GM20431 (cell line): Measurements from ENCODE around the gene IKBKE.

Source experiments
- in situ Hi-C: fragments of 300-500 bp; cut with MseI, MboI; formaldehyde crosslinking; loops from one replicate; pipeline ENCODE4 v1.15.0; 2020; ENCODE audit warnings: low sequenced_read_pairs; ENCODE audit not compliant: unreplicated experiment

Gene IKBKE

DNA sequence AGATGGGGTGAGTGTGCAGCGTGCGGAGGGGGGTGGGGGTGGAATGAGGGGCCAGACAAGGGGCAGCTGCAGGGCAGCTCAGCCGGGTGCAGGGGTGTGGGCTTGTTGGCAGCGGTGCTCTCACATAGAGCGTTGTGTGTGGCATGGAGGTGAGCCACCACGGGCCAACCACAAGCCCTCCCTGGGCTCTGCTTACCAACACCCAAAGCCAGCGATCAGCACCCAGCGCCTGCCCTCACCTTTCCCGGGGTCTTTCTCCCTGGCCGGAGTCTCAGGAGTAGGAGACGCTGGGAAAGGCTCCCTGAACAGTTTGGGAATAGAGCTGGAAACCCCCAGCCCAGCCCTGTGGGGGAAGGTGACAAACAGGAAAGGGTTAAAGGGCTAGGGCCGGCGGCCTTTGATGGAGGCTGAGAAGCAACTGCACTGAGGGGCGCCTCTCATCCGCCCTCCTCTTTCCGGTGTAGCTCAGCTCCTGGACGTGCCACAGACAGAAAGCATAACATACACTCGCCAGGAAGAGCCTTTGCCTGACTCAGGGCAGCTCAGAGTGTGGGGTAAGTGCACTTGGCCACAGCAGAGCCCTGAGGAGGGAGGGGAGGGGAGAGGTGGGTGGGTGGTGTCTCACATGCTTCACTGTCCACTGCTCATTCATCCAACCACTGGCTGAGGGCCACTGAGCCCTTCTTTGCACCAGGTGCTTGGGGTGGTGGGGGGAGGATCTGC lies 577 bp downstream of the IKBKE start:
- in situ Hi-C loops, result no loop called here

DNA sequence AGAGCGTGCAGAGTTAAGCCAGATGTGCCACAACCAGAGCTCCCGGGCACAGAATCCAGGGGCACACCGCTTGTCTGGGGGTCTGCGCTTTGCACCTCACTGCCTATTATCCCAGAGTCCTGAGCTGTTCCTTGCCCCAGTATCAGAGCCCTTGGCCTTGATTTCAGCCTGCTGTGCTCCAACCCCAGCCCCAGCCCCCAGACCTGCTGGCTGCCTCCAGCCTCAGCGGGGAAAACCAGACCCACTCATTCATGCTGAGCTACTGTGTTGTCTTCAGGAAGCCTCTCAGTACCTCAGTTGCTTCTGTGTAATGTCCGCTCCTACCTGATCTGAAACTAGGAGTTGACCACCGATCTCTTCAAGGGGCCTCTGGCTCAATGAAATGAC lies 1.1 kb downstream of the IKBKE start:
- in situ Hi-C loops, result no loop called here

DNA sequence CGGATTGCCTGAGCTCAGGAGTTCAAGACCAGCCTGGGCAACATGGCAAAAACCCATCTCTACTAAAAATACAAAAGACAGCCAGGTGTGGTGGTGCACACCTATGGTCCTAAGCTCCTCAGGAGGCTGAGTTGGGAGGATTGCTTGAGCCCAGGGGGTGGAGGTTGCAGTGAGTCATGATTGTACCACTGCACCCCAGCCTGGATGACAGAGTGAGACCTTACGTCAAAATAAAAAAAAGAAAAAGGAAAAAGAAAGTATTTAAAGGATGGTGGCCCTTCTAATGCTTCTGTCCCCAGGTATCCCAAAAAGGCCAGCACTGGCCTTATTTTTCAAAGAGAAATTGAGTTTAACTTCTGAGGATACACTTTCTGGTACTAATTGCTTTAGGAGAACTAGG lies 1.7 kb downstream of the IKBKE start:
- in situ Hi-C loops, result no loop called here

DNA sequence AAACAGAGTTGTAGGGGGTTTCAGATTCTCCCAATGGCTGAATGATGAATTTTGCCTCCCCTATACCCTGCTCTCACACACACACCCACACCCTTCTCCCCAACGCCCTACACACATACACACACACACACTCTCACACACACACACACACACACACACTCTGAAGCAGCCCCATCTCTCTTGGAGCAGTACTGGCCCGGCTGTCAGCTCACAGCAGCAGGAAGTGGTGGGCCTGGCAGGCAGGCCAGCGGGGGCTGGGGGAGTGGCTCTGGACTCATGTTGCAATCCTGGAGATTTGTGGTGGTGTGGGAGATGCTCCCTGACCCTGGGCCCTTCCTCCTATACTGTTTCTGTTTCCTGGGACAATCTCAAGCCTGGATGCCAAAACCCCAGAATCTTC lies 2.2 kb downstream of the IKBKE start:
- in situ Hi-C loops, result no loop called here

DNA sequence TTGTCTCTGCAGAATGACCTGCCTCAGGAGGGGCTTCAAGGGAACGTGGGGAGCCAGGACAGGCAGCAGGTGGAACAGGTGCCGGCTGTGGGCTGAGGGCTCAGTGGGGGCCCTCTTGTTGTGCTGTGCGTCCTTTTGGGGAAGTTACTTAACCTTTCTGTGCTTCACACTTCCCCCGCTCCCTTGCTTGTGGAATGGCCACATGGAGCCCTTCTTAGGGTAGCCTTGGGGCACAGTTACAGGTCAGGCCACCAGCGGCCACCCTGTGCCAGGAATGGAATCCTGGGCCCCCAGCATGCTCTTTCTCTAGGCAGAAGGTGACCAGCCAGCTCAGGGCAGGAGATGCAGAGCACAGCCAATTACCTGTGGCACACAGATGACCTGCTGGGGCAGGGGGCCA lies 2.6 kb downstream of the IKBKE start:
- in situ Hi-C loops, result no loop called here

DNA sequence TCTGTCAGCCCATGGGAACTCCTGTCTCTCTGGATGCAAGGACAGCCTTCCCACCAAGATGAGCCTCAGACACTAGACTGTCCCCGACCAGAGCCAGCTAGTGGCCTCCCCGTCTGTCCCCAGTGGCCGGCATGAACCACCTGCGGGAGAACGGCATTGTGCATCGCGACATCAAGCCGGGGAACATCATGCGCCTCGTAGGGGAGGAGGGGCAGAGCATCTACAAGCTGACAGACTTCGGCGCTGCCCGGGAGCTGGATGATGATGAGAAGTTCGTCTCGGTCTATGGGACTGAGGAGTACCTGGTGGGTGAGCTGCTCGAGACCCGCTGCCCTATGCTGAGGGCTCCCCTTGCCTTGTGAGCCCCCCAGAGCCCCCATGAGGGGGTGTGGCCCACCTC lies 5.8 kb downstream of the IKBKE start:
- in situ Hi-C loops, result no loop called here

DNA sequence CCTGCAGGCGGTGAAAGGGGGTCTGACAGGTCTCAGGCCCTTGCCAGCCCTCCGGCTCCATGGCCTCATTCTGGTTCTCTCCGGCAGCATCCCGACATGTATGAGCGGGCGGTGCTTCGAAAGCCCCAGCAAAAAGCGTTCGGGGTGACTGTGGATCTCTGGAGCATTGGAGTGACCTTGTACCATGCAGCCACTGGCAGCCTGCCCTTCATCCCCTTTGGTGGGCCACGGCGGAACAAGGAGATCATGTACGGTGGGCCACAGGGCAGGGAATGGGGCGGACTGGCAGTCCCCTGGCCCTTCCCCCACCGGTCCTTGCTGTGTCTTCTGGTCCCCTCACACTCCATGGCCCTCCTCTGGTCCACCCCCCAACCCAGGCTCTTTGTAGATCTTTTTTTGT lies 6.3 kb downstream of the IKBKE start:
- in situ Hi-C loops, result no loop called here

DNA sequence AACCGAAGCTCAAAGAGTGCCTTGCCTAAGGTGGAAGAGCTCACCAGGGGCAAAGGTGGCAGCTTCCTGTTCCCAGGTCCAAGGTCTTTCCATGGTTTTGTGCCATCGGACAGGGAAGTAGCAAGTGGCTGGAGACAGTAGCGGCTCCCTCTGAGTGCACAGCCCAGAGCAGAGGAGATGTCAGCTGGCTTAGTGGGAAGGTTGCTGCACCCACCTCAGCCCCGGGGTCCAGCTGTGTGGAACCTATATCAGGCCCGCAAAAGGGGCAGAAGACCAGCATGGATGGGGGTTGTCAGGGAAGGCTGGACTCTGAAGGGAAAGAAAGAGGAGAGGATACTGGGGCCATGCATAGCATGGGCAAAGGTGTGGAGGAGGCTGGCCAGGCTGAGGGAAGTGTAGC lies 6.8 kb downstream of the IKBKE start:
- in situ Hi-C loops, result no loop called here

DNA sequence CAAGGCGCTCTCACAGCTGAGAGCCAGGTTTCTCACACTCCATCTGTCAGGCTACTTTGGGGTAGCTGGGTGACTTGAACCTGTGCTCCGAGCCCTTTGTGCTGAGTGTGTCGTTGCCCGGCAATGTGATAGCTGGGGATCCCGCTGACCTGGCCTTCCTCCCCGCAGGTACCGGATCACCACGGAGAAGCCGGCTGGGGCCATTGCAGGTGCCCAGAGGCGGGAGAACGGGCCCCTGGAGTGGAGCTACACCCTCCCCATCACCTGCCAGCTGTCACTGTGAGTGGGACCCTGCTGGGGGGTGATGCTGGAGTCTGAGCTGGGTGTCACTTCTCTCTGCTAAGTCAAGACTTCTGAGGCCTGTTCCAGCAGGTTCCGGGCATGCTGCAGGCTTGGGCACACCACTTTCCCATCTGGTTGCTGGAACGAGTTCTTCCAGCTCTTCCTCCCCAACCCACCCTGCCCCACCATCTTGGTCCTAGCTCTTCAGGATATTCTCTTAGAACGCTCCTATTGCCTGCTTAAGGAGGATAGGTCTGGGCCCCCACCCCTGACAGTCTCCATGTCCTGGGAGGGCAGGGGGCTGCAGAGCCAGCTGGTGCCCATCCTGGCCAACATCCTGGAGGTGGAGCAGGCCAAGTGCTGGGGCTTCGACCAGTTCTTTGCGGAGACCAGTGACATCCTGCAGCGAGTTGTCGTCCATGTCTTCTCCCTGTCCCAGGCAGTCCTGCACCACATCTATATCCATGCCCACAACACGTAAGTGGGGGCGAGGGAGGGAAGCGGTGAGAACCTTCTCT lies 7.5 kb downstream of the IKBKE start:
- in situ Hi-C loops, result no loop called here

DNA sequence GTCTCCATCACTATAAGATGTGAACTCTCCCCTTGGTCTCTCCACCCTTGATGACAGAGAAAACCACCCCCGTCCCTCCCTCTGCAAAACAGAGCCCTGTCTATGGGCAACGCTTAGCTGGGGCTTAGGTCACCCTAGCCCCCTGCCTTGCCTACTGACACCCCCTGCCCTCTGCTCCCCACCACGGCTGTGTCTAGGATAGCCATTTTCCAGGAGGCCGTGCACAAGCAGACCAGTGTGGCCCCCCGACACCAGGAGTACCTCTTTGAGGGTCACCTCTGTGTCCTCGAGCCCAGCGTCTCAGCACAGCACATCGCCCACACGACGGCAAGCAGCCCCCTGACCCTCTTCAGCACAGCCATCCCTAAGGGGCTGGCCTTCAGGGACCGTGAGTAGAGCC lies 8.5 kb downstream of the IKBKE start:
- in situ Hi-C loops, result no loop called here

DNA sequence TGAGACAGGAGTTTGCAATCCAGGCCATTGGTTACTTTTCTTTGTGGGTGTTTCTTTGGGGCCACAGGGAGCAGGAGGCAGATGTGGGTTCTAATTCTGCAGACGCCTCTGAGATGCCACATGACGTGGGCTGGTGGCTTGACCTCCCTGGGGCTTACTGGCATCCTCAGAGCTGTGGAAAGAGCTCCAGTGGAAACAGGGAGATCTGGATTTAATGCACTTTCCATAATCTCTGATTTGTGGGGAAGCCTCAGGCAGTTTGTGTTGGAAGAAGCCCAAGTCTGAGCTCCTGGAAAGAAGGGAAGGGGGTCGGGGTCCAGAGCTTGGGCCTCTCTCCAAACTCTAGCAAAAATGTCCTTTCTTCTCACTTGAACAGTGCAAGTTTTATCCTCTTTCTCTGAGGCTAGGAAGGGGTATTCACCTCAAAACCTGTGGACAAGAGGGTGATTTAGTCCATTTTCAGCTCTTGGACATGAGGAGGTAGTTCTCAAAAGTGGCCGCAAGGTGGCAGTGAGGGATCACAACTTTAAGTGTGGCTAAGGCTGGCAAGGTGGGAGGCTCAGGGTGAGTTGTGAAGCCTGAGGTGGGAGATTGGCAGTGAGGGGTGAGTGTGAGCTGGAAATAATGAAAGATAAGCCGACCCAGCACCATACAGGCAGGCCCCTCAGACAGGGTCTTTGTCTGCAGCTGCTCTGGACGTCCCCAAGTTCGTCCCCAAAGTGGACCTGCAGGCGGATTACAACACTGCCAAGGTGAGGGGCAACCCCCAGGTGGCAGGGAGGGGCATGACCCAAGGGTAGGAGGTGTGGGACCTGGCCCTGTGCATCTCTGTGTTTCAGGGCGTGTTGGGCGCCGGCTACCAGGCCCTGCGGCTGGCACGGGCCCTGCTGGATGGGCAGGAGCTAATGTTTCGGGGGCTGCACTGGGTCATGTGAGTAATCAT lies 9.2 kb downstream of the IKBKE start:
- in situ Hi-C loops, result loop anchor here (10.0 kb wide), 1 partner anchor 105 kb away; no protein-coding TSS in a partner anchor

DNA sequence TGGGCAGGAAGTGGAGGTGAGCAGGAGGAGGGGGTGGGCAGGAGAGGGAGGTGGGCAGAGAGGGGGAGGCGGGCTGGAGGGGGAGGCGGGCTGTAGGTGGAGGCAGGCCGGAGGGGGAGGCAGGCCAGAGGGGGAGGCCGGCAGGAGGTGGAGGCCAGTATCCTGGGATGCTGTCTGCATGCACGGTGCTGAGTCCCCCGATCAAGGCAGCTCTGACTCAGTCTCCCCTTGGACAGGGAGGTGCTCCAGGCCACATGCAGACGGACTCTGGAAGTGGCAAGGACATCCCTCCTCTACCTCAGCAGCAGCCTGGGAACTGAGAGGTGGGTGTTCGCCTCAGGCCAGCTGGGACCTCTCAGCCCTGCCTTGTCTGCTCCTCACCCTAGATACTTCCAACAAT lies 9.9 kb downstream of the IKBKE start:
- in situ Hi-C loops, result loop anchor here (10.0 kb wide), 1 partner anchor 105 kb away; no protein-coding TSS in a partner anchor

DNA sequence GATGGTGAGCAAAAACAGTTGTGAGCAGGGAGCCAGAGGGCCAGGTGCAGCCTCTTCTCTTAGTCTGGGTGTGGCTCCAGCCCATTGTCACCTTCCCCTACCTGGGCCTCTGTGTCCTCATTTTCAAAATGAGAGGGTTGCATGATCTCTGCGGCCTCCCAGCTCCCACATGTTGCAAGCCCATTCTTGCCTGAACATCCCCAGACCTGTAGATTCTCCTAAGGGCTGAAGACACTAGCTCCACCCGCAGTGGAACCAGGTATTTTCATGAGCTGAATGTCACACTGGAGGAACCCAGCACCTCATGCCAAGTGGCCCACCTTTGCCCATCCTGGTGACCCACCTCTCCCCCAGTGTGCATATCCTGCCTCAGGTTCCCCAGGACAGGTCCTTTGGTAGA lies 12.3 kb downstream of the IKBKE start:
- in situ Hi-C loops, result loop anchor here (10.0 kb wide), 1 partner anchor 102 kb away; no protein-coding TSS in a partner anchor

DNA sequence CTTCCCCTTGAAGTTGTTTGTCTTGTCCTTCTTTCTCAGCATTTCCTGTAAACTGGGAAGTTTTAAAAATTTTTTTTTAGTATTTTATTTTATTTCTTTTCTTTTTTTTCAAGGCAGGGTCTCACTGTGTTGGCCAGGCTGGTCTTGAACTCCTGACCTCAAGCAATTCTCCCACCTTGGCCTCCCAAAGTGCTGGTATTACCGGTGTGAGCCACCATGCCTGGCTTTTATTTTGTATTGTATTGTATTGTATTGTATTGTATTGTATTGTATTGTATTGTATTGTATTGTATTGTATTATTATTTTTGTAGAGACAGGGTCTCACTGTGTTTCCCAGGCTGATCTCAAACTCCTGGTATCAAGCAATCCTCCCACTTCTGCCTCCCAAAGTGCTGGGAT lies 13.6 kb downstream of the IKBKE start:
- in situ Hi-C loops, result loop anchor here (10.0 kb wide), 1 partner anchor 101 kb away; no protein-coding TSS in a partner anchor

DNA sequence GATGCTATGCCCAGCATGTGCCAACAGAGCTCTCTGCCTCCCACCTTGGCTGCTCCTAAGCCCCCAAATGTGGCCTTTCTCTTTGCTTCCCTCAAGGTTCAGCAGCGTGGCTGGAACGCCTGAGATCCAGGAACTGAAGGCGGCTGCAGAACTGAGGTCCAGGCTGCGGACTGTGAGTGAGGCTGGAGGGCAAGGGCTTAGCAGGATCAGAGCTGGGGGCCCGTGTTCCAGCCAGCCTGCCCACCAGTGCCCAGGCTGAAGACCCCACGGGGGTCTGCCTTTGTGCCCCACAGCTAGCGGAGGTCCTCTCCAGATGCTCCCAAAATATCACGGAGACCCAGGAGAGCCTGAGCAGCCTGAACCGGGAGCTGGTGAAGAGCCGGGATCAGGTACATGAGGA lies 14.6 kb downstream of the IKBKE start:
- in situ Hi-C loops, result loop anchor here (10.0 kb wide), 1 partner anchor 100 kb away; no protein-coding TSS in a partner anchor

DNA sequence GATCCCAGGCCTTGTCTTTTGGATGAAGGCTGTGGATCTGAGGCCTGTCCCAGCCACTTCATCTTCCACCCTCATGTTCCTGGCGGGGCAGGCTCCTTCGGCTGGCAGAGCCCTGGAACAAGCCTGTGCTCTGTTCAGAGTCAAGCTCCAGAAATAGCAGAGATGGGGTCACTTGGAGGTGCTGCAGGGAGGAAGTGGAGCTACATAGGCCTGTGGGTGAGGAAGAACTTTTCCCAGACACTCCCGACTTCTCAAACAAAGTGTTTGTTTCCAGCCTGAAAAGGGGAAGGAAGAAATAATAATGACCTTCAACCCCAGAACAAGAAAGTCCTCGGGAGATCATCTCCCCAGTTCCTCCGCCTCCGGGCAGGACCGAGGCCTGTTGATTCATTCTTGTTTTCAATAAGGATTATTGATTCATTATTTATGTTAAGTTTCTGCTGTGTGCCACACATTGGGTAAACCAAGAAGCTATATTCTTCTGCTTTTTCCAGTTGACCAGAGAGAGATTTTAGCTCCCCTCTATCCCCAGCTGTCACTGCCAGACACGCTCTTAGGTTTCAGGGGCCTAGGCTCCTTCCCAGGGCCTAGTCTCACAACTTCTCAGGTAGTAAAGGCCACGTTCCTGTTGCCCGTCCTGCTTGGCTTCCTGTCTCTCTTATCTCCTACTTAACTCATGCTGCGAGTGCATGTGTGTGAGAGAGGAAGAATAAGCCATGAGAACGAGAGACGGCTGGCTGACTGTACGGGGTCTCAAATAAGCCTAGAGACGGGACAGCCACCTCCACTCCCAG lies 16.9 kb downstream of the IKBKE start:
- in situ Hi-C loops, result loop anchor here (10.0 kb wide), 1 partner anchor 98 kb away; no protein-coding TSS in a partner anchor

DNA sequence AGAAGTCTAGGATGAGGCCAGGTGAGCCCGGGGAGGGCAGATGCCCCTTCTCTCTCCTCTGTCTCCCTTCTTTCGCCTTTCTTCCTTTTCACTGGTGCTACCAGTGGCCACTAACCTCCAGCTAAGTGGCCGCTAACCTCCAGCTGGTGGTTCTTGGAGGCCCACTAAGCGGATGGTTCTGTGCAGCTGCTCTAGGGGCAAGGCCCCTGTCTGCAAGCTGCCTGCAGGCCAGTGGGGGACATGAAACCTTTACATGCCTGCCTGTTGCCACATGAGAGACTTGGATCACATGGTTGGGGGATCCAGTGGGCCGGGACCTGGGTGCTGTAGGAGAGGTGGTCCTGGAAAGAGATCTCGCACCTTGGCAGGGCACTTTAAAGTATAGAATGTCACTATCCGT lies 17.7 kb downstream of the IKBKE start:
- in situ Hi-C loops, result loop anchor here (10.0 kb wide), 1 partner anchor 97 kb away; no protein-coding TSS in a partner anchor

DNA sequence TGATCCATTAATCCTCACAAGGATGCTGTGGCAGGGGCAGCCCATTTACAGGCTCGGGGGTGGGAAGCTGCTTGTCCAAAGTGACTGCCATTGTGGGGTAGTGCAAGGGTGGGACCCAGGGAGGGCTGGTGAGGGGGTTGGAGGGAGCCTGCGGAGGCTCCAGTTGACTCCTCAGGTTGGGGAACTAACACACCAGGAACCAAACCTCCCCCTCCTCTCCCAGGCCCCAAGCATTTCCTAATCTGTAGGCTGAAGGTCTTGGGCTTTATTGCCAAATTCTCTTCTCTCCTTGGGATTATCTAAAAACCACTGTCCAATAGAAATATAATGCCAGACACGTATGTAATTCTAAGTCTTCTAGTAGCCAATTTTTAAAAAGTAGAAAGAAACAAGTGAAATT lies 18.2 kb downstream of the IKBKE start:
- in situ Hi-C loops, result loop anchor here (10.0 kb wide), 1 partner anchor 96 kb away; no protein-coding TSS in a partner anchor
